LoVo (cell line): Measurements from ENCODE around the gene SP3.
A peak's percentile ranks its signal among the peaks of the same experiment; 100 is the strongest.

Experiments
- DNase-seq: peaks from one replicate; pipeline ENCODE4 v3.0.0-alpha.2; 2016; ENCODE audit warnings: low spot score

The SP3 gene

GRCh38 chr2:173942861-173943523 is 22.2 kb downstream of the SP3 start:
- DNase-seq, result no peak

GRCh38 chr2:173941567-173941966 is 23.6 kb downstream of the SP3 start:
- no peak for DNase-seq

GRCh38 chr2:173940208-173941020 is 24.8 kb downstream of the SP3 start:
- no peak for DNase-seq

- no peak for DNase-seq
Observed at GRCh38 chr2:173938700-173939384, 26.3 kb downstream of the SP3 start.

GRCh38 chr2:173935305-173935704 is 29.9 kb downstream of the SP3 start:
- DNase-seq, result no peak

GRCh38 chr2:173934895-173935294 is 30.3 kb downstream of the SP3 start:
- DNase-seq, result peak; percentile 6

- no peak for DNase-seq
Observed at GRCh38 chr2:173931751-173932150, 33.4 kb downstream of the SP3 start.

- DNase-seq, result no peak
Observed at GRCh38 chr2:173929441-173929840, 35.7 kb downstream of the SP3 start.

- no peak for DNase-seq
Observed at GRCh38 chr2:173926875-173927274, 38.3 kb downstream of the SP3 start.

- no peak for DNase-seq
Observed at GRCh38 chr2:173924285-173924684, 40.9 kb downstream of the SP3 start.

GRCh38 chr2:173922760-173923159 is 42.4 kb downstream of the SP3 start:
- DNase-seq, result no peak

- DNase-seq, result no peak
Observed at GRCh38 chr2:173922068-173922467, 43.1 kb downstream of the SP3 start.

GRCh38 chr2:173914055-173914927 is 50.9 kb downstream of the SP3 start:
- no peak for DNase-seq

GRCh38 chr2:173909846-173910245 is 55.3 kb downstream of the SP3 start:
- no peak for DNase-seq

GRCh38 chr2:173906626-173907025 is 58.5 kb downstream of the SP3 start:
- no peak for DNase-seq

GRCh38 chr2:173903601-173904394 is 61.4 kb downstream of the SP3 start:
- DNase-seq, result no peak

GRCh38 chr2:173898996-173899395 is 66.2 kb downstream of the SP3 start:
- DNase-seq, result no peak

GRCh38 chr2:173898178-173898668 is 67.0 kb downstream of the SP3 start:
- DNase-seq, result no peak

- DNase-seq, result no peak
Observed at GRCh38 chr2:173896755-173897154, 68.4 kb downstream of the SP3 start.

- no peak for DNase-seq
Observed at GRCh38 chr2:173892341-173892740, 72.8 kb downstream of the SP3 start.
